Activated naive CD4-positive, alpha-beta T cell treated with anti-CD3 and anti-CD28 coated beads for 36 hours (primary cell): ENCODE measurements around the gene MASP1. TPM values are rescaled to one million over a fixed set of nuclear protein-coding genes. Genes with fewer than 3 reads are reported as not detected.
"Not testable (repeated sequence)": the region's sequence is repeated elsewhere in the genome, so short reads cannot be mapped to it uniquely, and the experiment has no call there.

Experiments
- CTCF ChIA-PET: fragments of 350-600 bp; sonication (Branson Sonifier 250); formaldehyde crosslinking; loops from one replicate; lab custom pipeline; 2021; ENCODE audit warnings: antibody characterized with exemption; lab: Charles Lee
- DNase-seq: peaks from one replicate; pipeline ENCODE4 v3.0.0-alpha.2; 2020
- H3K27ac Mint-ChIP-seq: one replicate; pipeline ENCODE4 v1.8.0; 2021; ENCODE audit warnings: mild to moderate bottlenecking, mixed read lengths
- H3K27me3 Mint-ChIP-seq: one replicate; pipeline ENCODE4 v1.8.0; 2021; ENCODE audit warnings: low read depth, mixed read lengths
- H3K36me3 Mint-ChIP-seq: one replicate; pipeline ENCODE4 v1.8.0; 2021; ENCODE audit warnings: low read depth, mixed read lengths
- H3K4me1 Mint-ChIP-seq: one replicate; pipeline ENCODE4 v1.8.0; 2021; ENCODE audit warnings: low read depth, mixed read lengths
- H3K4me3 Mint-ChIP-seq: one replicate; pipeline ENCODE4 v1.8.0; 2021; ENCODE audit warnings: mild to moderate bottlenecking, moderate library complexity, mixed read lengths
- H3K9me3 Mint-ChIP-seq: one replicate; pipeline ENCODE4 v1.8.0; 2021; ENCODE audit warnings: mixed read lengths
- intact Hi-C: fragments of 100-400 bp; cut with micrococcal nuclease; formaldehyde crosslinking; loops from one replicate; pipeline ENCODE4 v1.15.1; 2023
- total RNA-seq, 2 experiments: library from RNA; stranded (reverse); gene quantifications; one replicate each; pipeline ENCODE4 v1.2.3, GENCODE V29; 2021

Gene MASP1
- total RNA-seq, 2 experiments from 2014 or later = not detected

GRCh38 chr3:187212705-187213104, 78.8 kb downstream of the MASP1 start:
- no peaks in the 10 kb centered on the region for H3K36me3 Mint-ChIP-seq
- intact Hi-C loops = no loop called here
- CTCF ChIA-PET = interaction anchor here (0.7 kb wide), 1 partner anchor 10 kb away, joined by 3 read pairs; no protein-coding TSS in a partner anchor
- no peak overlapping the region for H3K27ac Mint-ChIP-seq
- no peak for DNase-seq
- no peak overlapping the region for H3K4me3 Mint-ChIP-seq
- H3K9me3 Mint-ChIP-seq = no peaks in the 10 kb centered on the region
- no peaks in the 10 kb centered on the region for H3K27me3 Mint-ChIP-seq
- no peaks in the 10 kb centered on the region for H3K4me1 Mint-ChIP-seq

GRCh38 chr3:187212196-187212545, 79.4 kb downstream of the MASP1 start:
- intact Hi-C loops = no loop called here
- CTCF ChIA-PET = interaction anchor here (0.7 to 1.0 kb wide), 2 partner anchors 10 to 25 kb away, joined by 3 read pairs; no protein-coding TSS in a partner anchor
- Mint-ChIP-seq H3K4me3 (no peak overlapping the region), H3K27me3 (no peaks in the 10 kb centered on the region), H3K27ac (no peak overlapping the region), H3K36me3 (no peaks in the 10 kb centered on the region), H3K9me3 (no peaks in the 10 kb centered on the region), H3K4me1 (no peaks in the 10 kb centered on the region)
- no peak for DNase-seq

GRCh38 chr3:187211532-187212195, 79.9 kb downstream of the MASP1 start:
- Mint-ChIP-seq H3K27me3 (no peaks in the 10 kb centered on the region), H3K27ac (no peak overlapping the region), H3K36me3 (no peaks in the 10 kb centered on the region), H3K4me3 (no peak overlapping the region), H3K4me1 (no peaks in the 10 kb centered on the region), H3K9me3 (no peaks in the 10 kb centered on the region)
- CTCF ChIA-PET = interaction anchor here (0.7 to 2.1 kb wide), 4 partner anchors 9 to 26 kb away, joined by 3 to 10 read pairs (median 4); no protein-coding TSS in a partner anchor
- no peak for DNase-seq
- intact Hi-C loops = no loop called here

- DNase-seq = no peak
- CTCF ChIA-PET = interaction anchor here (0.6 to 2.1 kb wide), 4 partner anchors 10 to 46 kb away, joined by 3 to 10 read pairs (median 4); no protein-coding TSS in a partner anchor
- no peaks in the 10 kb centered on the region for H3K4me1 Mint-ChIP-seq
- no peak overlapping the region for H3K27ac Mint-ChIP-seq
- H3K9me3 Mint-ChIP-seq = no peaks in the 10 kb centered on the region
- intact Hi-C loops = no loop called here
- H3K27me3 Mint-ChIP-seq = no peaks in the 10 kb centered on the region
- no peaks in the 10 kb centered on the region for H3K36me3 Mint-ChIP-seq
- H3K4me3 Mint-ChIP-seq = no peak overlapping the region
Measured at GRCh38 chr3:187210545-187211327, 80.8 kb downstream of the MASP1 start.

GRCh38 chr3:187210091-187210490, 81.4 kb downstream of the MASP1 start:
- Mint-ChIP-seq H3K4me3 (no peak overlapping the region), H3K36me3 (no peaks in the 10 kb centered on the region), H3K4me1 (no peaks in the 10 kb centered on the region), H3K27ac (no peak overlapping the region), H3K9me3 (no peaks in the 10 kb centered on the region), H3K27me3 (no peaks in the 10 kb centered on the region)
- DNase-seq = no peak
- CTCF ChIA-PET = interaction anchor here (0.7 to 2.1 kb wide), 3 partner anchors 11 to 45 kb away, joined by 3 to 10 read pairs (median 4); no protein-coding TSS in a partner anchor
- intact Hi-C loops = no loop called here

- intact Hi-C loops = no loop called here
- CTCF ChIA-PET = no interaction called here
- no peak for DNase-seq
- H3K36me3 Mint-ChIP-seq = no peaks in the 10 kb centered on the region
- no peak overlapping the region for H3K4me3 Mint-ChIP-seq
- no peaks in the 10 kb centered on the region for H3K4me1 Mint-ChIP-seq
- no peaks in the 10 kb centered on the region for H3K9me3 Mint-ChIP-seq
- no peaks in the 10 kb centered on the region for H3K27me3 Mint-ChIP-seq
- no peak overlapping the region for H3K27ac Mint-ChIP-seq
Measured at GRCh38 chr3:187209491-187209890, 82.0 kb downstream of the MASP1 start.

- no peaks in the 10 kb centered on the region for H3K36me3 Mint-ChIP-seq
- no peaks in the 10 kb centered on the region for H3K4me1 Mint-ChIP-seq
- no peaks in the 10 kb centered on the region for H3K9me3 Mint-ChIP-seq
- H3K27me3 Mint-ChIP-seq = no peaks in the 10 kb centered on the region
- H3K27ac Mint-ChIP-seq = no peak overlapping the region
- CTCF ChIA-PET = no interaction called here
- DNase-seq = no peak
- no peak overlapping the region for H3K4me3 Mint-ChIP-seq
- intact Hi-C loops = no loop called here
Measured at GRCh38 chr3:187208159-187208558, 83.4 kb downstream of the MASP1 start.

- H3K36me3 Mint-ChIP-seq = no peaks in the 10 kb centered on the region
- no peak overlapping the region for H3K4me3 Mint-ChIP-seq
- DNase-seq = no peak
- intact Hi-C loops = no loop called here
- no peaks in the 10 kb centered on the region for H3K27me3 Mint-ChIP-seq
- CTCF ChIA-PET = no interaction called here
- no peaks in the 10 kb centered on the region for H3K9me3 Mint-ChIP-seq
- H3K27ac Mint-ChIP-seq = no peak overlapping the region
- no peaks in the 10 kb centered on the region for H3K4me1 Mint-ChIP-seq
Measured at GRCh38 chr3:187207624-187208023, 83.9 kb downstream of the MASP1 start.

GRCh38 chr3:187207062-187207461, 84.5 kb downstream of the MASP1 start:
- no peak overlapping the region for H3K4me3 Mint-ChIP-seq
- H3K36me3 Mint-ChIP-seq = no peaks in the 10 kb centered on the region
- no peaks in the 10 kb centered on the region for H3K4me1 Mint-ChIP-seq
- H3K9me3 Mint-ChIP-seq = no peaks in the 10 kb centered on the region
- intact Hi-C loops = no loop called here
- CTCF ChIA-PET = interaction anchor here (0.9 kb wide), 1 partner anchor 12 kb away, joined by 3 read pairs; no protein-coding TSS in a partner anchor
- H3K27me3 Mint-ChIP-seq = no peaks in the 10 kb centered on the region
- no peak for DNase-seq
- H3K27ac Mint-ChIP-seq = no peak overlapping the region

- Mint-ChIP-seq H3K27me3 (no peaks in the 10 kb centered on the region), H3K36me3 (no peaks in the 10 kb centered on the region), H3K4me3 (no peak overlapping the region), H3K9me3 (no peaks in the 10 kb centered on the region), H3K27ac (no peak overlapping the region), H3K4me1 (no peaks in the 10 kb centered on the region)
- no peak for DNase-seq
- intact Hi-C loops = no loop called here
- CTCF ChIA-PET = no interaction called here
Measured at GRCh38 chr3:187205683-187206082, 85.9 kb downstream of the MASP1 start.

GRCh38 chr3:187199463-187200050, 92.0 kb downstream of the MASP1 start:
- DNase-seq, intact Hi-C loops, H3K27me3 Mint-ChIP-seq, H3K4me1 Mint-ChIP-seq, H3K4me3 Mint-ChIP-seq, H3K27ac Mint-ChIP-seq, CTCF ChIA-PET, H3K9me3 Mint-ChIP-seq, H3K36me3 Mint-ChIP-seq: not testable (repeated sequence)

GRCh38 chr3:187198490-187198889, 93.0 kb downstream of the MASP1 start:
- DNase-seq = no peak
- H3K27ac Mint-ChIP-seq = no peak overlapping the region
- no peak overlapping the region for H3K4me3 Mint-ChIP-seq
- H3K9me3 Mint-ChIP-seq = no peaks in the 10 kb centered on the region
- intact Hi-C loops = no loop called here
- CTCF ChIA-PET = no interaction called here
- no peaks in the 10 kb centered on the region for H3K36me3 Mint-ChIP-seq
- H3K27me3 Mint-ChIP-seq = no peaks in the 10 kb centered on the region
- H3K4me1 Mint-ChIP-seq = no peaks in the 10 kb centered on the region
